ENCODE results near the gene ARHGAP10. TPM values are rescaled to one million over a fixed set of nuclear protein-coding genes. Genes with fewer than 3 reads are reported as not detected.
"Not testable (repeated sequence)": the region's sequence is repeated elsewhere in the genome, so short reads cannot be mapped to it uniquely, and the experiment has no call there.

Gene ARHGAP10
- total and polyA plus RNA-seq, 12 donors: 33.9 to 71.1 (median 60.7) TPM

DNA sequence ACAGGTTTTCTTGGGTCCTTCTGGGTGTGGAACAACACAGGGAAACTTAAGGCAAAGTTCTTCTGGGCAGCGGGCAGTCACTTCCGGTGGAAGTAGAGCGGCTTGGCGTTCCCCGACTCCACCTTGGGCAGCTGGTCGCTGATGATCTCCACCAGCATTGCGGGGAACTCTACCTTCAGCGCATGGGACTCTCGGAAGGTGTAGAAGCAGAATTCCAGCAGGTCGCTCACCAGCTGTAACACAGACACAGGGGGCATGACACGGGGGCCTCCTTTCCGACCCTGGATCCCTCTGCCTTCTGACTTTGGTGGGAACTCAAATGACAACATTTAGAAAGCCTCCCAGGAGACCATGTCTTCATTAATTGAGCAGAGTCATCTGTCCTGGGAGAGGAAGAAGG, 349.4 kb downstream of the ARHGAP10 start:
- DNase-seq (no peak), ATAC-seq (no peak)
- H3K36me3 ChIP-seq: peaks cover 0 to 63% (median 11%) of the 10 kb centered on the region in 9 donors
- no peak overlapping the region for H3K27ac ChIP-seq
- no peak overlapping the region for H3K4me3 ChIP-seq
- H3K4me1 ChIP-seq: peaks cover 0 to 21% (median 6%) of the 10 kb centered on the region in 9 donors
- no peaks in the 10 kb centered on the region for H3K27me3 ChIP-seq
- TF ChIP-seq, protein P1, sequence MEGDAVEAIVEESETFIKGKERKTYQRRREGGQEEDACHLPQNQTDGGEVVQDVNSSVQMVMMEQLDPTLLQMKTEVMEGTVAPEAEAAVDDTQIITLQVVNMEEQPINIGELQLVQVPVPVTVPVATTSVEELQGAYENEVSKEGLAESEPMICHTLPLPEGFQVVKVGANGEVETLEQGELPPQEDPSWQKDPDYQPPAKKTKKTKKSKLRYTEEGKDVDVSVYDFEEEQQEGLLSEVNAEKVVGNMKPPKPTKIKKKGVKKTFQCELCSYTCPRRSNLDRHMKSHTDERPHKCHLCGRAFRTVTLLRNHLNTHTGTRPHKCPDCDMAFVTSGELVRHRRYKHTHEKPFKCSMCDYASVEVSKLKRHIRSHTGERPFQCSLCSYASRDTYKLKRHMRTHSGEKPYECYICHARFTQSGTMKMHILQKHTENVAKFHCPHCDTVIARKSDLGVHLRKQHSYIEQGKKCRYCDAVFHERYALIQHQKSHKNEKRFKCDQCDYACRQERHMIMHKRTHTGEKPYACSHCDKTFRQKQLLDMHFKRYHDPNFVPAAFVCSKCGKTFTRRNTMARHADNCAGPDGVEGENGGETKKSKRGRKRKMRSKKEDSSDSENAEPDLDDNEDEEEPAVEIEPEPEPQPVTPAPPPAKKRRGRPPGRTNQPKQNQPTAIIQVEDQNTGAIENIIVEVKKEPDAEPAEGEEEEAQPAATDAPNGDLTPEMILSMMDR (IDR thresholded peaks at IDR 0.05): no peak
- H3K9me3 ChIP-seq: peaks cover 0 to 9% (median 0%) of the 10 kb centered on the region in 11 donors
- intact Hi-C loops (cut with DNase I): no loop called here
- WGBS, 2 donors: 96 to 98% methylated on average over 12 of the region's 12 CpGs

DNA sequence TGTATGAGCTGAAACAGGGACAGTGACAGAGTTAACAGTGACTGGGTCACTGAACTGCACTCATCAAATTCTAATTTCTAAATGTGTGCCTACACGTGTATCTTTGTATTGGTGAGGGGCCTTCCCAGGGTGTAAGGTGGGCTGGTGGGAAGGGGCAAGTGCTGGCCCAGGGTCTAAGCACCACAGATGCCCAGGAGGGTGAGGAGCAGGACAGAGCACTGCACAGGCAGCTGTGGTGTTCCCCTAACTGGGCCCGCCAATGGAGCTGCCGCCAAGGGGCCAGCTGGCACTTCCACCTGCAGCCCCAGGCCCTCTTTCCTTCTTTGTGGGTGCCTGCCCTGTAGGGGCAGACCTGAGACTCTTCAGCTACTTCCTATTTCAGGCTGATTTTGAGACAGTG, 349.9 kb downstream of the ARHGAP10 start:
- peak in 4 of 8 donors; percentile 20 to 53 (median 26) for ATAC-seq
- Histone ChIP-seq H3K27me3 (no peaks in the 10 kb centered on the region), H3K27ac (no peak overlapping the region), H3K4me1 (peaks cover 0 to 21% (median 6%) of the 10 kb centered on the region in 9 donors), H3K36me3 (peaks cover 0 to 58% (median 9%) of the 10 kb centered on the region in 9 donors), H3K4me3 (no peak overlapping the region), H3K9me3 (peaks cover 0 to 4% (median 0%) of the 10 kb centered on the region in 11 donors)
- intact Hi-C loops (cut with DNase I): no loop called here
- TF ChIP-seq, protein P1 (IDR thresholded peaks at IDR 0.05): no peak
- DNase-seq: no peak
- 94 to 99% methylated on average over 3 of the region's 3 CpGs for WGBS, 2 donors

DNA sequence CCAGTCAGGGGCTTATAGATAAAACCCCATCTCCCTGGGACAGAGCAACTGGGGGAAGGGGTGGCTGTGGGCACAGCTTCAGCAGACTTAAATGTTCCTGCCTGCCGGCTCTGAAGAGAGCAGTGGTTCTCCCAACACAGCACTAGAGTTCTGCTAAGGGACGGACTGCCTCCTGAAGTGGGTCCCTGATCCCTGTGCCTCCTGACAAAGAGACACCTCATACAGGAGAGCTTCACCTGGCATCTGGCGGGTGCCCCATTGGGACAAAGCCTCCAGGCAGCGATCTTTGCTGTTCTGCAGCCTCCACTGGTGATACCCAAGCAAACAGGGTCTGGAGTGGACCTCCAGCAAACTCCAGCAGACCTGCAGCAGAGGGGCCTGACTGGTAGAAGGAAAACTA, 351.2 kb downstream of the ARHGAP10 start:
- H3K9me3 ChIP-seq; H3K27me3 ChIP-seq; intact Hi-C loops (cut with DNase I); H3K27ac ChIP-seq; ATAC-seq; DNase-seq; H3K4me3 ChIP-seq: not testable (repeated sequence)
- H3K4me1 ChIP-seq: peaks cover 0 to 12% (median 0%) of the 10 kb centered on the region in 9 donors
- 97 to 99% methylated on average over 4 of the region's 4 CpGs for WGBS, 2 donors
- peaks cover 0 to 45% (median 9%) of the 10 kb centered on the region in 9 donors for H3K36me3 ChIP-seq

DNA sequence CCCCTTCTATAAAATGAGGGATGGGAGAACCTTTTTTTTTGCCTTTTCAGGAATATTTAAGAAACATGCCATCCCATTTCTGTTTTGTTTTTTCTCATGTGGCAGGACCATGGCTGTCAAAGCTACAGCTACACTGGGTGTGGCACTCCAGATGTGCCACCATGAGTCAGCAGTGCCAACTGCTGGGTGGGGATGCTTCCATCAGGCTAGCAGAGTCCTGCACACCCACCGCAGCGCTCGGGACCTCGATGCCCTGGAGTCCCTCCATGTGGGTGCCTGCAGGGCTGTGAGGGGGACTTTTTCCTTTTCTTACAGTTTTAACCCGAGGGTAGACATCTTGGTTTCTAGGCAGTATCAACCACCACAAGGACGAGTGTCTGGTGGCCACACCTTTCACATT, 357.7 kb downstream of the ARHGAP10 start:
- 92 to 99% methylated on average over 6 of the region's 6 CpGs for WGBS, 2 donors

DNA sequence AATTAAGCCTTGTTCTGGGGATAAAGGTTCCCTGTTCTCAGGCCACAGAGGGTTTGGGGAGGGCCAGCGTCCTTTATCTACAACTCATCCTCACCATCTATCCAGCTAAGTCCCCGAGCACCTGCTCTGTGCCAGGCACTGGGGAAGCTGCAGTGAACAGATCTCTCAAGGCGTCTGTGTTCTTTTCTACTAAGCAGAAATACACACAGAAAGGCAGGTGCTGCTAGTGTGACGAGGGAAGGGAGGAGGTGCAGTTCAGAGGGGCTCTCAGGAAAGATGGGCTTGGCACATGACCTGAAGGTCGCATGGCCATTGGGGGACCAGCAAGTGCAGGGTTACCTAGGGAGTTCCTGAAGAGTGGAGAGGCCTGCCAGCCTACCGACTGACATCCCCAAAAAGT, 358.1 kb downstream of the ARHGAP10 start:
- H3K4me3 ChIP-seq: no peak overlapping the region
- peak in 1 of 8 donors; percentile 27 for ATAC-seq
- 93 to 94% methylated on average over 6 of the region's 6 CpGs for WGBS, 2 donors
- H3K27ac ChIP-seq: no peak overlapping the region
- H3K27me3 ChIP-seq: no peaks in the 10 kb centered on the region
- DNase-seq: no peak
- intact Hi-C loops (cut with DNase I): no loop called here
- peaks cover 0 to 3% (median 0%) of the 10 kb centered on the region in 9 donors for H3K36me3 ChIP-seq
- TF ChIP-seq, protein P1 (IDR thresholded peaks at IDR 0.05): no peak
- peaks cover 0 to 4% (median 0%) of the 10 kb centered on the region in 11 donors for H3K9me3 ChIP-seq
- H3K4me1 ChIP-seq: peaks cover 0 to 24% (median 15%) of the 10 kb centered on the region in 9 donors

More for the DNA sequence above, 357.7 kb downstream of the ARHGAP10 start:
- no peaks in the 10 kb centered on the region for H3K27me3 ChIP-seq
- intact Hi-C loops (cut with DNase I): no loop called here
- ATAC-seq (peak in 1 of 8 donors; percentile 19), DNase-seq (no peak)
- no peak overlapping the region for H3K4me3 ChIP-seq
- peaks cover 0 to 4% (median 0%) of the 10 kb centered on the region in 11 donors for H3K9me3 ChIP-seq
- H3K36me3 ChIP-seq: peaks cover 0 to 3% (median 0%) of the 10 kb centered on the region in 9 donors
- H3K27ac ChIP-seq: no peak overlapping the region
- TF ChIP-seq, protein P1 (IDR thresholded peaks at IDR 0.05): no peak
- peaks cover 0 to 24% (median 15%) of the 10 kb centered on the region in 9 donors for H3K4me1 ChIP-seq
